ENCODE data around the gene CETN3. TPM values are rescaled to one million over a fixed set of nuclear protein-coding genes. Genes with fewer than 3 reads are reported as not detected.

The CETN3 gene
- total RNA-seq, 1 experiment from 2014 or later, result 42.2 TPM

DNA sequence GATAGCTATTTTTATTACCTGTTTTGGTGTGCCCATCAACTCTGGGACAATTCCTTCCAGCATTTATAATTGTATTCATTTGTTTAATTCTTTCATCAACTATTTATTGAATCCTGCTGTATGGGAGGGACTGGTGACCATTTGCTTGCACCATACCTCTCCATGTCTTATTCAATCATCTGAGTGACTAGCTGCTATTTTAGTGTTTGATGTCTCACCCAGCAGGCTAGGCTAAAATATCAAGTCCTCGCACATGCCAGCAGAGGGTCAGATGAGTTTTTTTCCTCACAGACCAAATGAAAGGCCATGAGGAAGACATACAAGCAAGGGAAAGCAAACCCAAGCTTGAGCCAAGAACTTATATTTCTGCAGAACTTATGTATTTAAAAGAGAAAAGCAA is 63.9 kb downstream of the CETN3 start:
- Mint-ChIP-seq H3K27me3 (ENCODE audit: low read depth) (no peaks in the 10 kb centered on the region), H3K4me1 (peaks cover 2% of the 10 kb centered on the region), H3K4me3 (no peak overlapping the region), H3K36me3 (no peaks in the 10 kb centered on the region), H3K9me3 (peaks cover 5% of the 10 kb centered on the region), H3K27ac (no peak overlapping the region)
- no peak for DNase-seq (ENCODE audit: low spot score)
- ChIA-PET CTCF (interaction anchor here (0.7 to 0.8 kb wide), 2 partner anchors 15 to 40 kb away, joined by 3 read pairs; no protein-coding TSS in a partner anchor), POLR2A (no interaction called here)
- no peak for ATAC-seq
- TF ChIP-seq ESRRA (CRISPR knock-in tag; IDR thresholded peaks at IDR 0.05; ENCODE audit: borderline replicate concordance) (no peak), NR1H2 (CRISPR knock-in tag; IDR thresholded peaks at IDR 0.05) (no peak), RELA (CRISPR knock-in tag; IDR thresholded peaks at IDR 0.05; ENCODE audit: borderline replicate concordance) (no peak), E2F5 (CRISPR knock-in tag; IDR thresholded peaks at IDR 0.05) (no peak), TEAD1 (CRISPR knock-in tag; IDR thresholded peaks at IDR 0.05) (no peak), MXD4 (CRISPR knock-in tag; IDR thresholded peaks at IDR 0.05; ENCODE audit: borderline replicate concordance) (no peak), ZNF138 (CRISPR knock-in tag; conservative IDR thresholded peaks at IDR 0.05) (no peak), IRF2 (CRISPR knock-in tag; IDR thresholded peaks at IDR 0.05; ENCODE audit: borderline replicate concordance, low read depth) (no peak), ZNF232 (CRISPR knock-in tag; IDR thresholded peaks at IDR 0.05) (no peak), PREB (CRISPR knock-in tag; IDR thresholded peaks at IDR 0.05; ENCODE audit: borderline replicate concordance) (no peak), HMGA2 (CRISPR knock-in tag; IDR thresholded peaks at IDR 0.05) (no peak), ZNF281 (CRISPR knock-in tag; IDR thresholded peaks at IDR 0.05) (no peak)
- TF ChIP-seq, protein P1, sequence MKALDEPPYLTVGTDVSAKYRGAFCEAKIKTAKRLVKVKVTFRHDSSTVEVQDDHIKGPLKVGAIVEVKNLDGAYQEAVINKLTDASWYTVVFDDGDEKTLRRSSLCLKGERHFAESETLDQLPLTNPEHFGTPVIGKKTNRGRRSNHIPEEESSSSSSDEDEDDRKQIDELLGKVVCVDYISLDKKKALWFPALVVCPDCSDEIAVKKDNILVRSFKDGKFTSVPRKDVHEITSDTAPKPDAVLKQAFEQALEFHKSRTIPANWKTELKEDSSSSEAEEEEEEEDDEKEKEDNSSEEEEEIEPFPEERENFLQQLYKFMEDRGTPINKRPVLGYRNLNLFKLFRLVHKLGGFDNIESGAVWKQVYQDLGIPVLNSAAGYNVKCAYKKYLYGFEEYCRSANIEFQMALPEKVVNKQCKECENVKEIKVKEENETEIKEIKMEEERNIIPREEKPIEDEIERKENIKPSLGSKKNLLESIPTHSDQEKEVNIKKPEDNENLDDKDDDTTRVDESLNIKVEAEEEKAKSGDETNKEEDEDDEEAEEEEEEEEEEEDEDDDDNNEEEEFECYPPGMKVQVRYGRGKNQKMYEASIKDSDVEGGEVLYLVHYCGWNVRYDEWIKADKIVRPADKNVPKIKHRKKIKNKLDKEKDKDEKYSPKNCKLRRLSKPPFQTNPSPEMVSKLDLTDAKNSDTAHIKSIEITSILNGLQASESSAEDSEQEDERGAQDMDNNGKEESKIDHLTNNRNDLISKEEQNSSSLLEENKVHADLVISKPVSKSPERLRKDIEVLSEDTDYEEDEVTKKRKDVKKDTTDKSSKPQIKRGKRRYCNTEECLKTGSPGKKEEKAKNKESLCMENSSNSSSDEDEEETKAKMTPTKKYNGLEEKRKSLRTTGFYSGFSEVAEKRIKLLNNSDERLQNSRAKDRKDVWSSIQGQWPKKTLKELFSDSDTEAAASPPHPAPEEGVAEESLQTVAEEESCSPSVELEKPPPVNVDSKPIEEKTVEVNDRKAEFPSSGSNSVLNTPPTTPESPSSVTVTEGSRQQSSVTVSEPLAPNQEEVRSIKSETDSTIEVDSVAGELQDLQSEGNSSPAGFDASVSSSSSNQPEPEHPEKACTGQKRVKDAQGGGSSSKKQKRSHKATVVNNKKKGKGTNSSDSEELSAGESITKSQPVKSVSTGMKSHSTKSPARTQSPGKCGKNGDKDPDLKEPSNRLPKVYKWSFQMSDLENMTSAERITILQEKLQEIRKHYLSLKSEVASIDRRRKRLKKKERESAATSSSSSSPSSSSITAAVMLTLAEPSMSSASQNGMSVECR (CRISPR knock-in tag; IDR thresholded peaks at IDR 0.05; ENCODE audit: borderline replicate concordance), result no peak
- TF ChIP-seq, protein P2, sequence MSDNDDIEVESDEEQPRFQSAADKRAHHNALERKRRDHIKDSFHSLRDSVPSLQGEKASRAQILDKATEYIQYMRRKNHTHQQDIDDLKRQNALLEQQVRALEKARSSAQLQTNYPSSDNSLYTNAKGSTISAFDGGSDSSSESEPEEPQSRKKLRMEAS (CRISPR knock-in tag; IDR thresholded peaks at IDR 0.05), result no peak
- TF ChIP-seq, protein P3, sequence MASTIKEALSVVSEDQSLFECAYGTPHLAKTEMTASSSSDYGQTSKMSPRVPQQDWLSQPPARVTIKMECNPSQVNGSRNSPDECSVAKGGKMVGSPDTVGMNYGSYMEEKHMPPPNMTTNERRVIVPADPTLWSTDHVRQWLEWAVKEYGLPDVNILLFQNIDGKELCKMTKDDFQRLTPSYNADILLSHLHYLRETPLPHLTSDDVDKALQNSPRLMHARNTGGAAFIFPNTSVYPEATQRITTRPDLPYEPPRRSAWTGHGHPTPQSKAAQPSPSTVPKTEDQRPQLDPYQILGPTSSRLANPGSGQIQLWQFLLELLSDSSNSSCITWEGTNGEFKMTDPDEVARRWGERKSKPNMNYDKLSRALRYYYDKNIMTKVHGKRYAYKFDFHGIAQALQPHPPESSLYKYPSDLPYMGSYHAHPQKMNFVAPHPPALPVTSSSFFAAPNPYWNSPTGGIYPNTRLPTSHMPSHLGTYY (CRISPR knock-in tag; IDR thresholded peaks at IDR 0.05), result no peak

Measured in WTC11 (cell line).